Measurements from ENCODE around the gene FGFR2.

FGFR2 gene

DNA sequence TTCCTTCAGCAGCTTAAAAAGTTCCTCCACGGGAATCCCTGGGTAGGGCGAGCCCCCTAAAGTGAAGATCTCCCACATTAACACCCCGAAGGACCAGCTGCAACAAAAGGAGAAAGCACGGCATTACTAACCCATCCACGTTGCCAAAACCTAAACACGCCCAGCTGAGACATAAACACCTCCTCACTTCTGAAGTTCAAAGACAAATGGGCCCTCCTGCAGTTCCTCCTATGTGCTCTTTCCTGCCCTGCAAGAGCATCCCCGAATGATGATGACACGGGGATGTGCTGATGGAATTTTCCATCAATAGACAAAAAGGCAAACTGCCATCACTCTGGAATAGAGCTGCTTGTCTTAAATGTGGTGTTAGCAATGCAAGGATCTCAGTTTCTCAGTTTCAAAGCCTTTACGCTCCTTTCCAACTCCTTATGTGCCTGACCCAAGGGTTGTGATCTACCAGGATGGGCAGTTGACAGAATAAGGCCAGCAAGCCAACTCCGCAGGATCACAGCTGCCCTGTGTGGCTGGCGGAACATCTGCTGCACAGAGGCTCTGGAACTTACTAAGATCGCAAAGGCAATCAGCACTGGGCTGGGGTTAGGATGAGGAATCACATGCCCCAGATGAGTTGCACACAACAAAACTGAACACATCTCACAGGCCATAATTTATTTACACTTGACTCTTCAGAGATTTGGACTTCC, 112.7 kb downstream of the FGFR2 start:
- H3K4me3 ChIP-seq (ENCODE audit: low read length): no peak overlapping the region
- no peak for TF ChIP-seq EZH2phosphoT487 (IDR thresholded peaks at IDR 0.05; ENCODE audit: low read depth)
- TF ChIP-seq, protein P1, sequence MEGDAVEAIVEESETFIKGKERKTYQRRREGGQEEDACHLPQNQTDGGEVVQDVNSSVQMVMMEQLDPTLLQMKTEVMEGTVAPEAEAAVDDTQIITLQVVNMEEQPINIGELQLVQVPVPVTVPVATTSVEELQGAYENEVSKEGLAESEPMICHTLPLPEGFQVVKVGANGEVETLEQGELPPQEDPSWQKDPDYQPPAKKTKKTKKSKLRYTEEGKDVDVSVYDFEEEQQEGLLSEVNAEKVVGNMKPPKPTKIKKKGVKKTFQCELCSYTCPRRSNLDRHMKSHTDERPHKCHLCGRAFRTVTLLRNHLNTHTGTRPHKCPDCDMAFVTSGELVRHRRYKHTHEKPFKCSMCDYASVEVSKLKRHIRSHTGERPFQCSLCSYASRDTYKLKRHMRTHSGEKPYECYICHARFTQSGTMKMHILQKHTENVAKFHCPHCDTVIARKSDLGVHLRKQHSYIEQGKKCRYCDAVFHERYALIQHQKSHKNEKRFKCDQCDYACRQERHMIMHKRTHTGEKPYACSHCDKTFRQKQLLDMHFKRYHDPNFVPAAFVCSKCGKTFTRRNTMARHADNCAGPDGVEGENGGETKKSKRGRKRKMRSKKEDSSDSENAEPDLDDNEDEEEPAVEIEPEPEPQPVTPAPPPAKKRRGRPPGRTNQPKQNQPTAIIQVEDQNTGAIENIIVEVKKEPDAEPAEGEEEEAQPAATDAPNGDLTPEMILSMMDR (IDR thresholded peaks at IDR 0.05; ENCODE audit: low read depth, low read length): no peak
- H4K20me1 ChIP-seq (ENCODE audit: insufficient read depth, low read length): no peaks in the 10 kb centered on the region
- peaks cover 10% of the 10 kb centered on the region; the same call in 1 of the 2 replicates for H3K27me3 ChIP-seq (ENCODE audit: low read depth, low read length)
- no peaks in the 10 kb centered on the region for H3K79me2 ChIP-seq (ENCODE audit: low read length)
- peaks cover 8% of the 10 kb centered on the region for H3K4me1 ChIP-seq (ENCODE audit: low read length)
- H3K9me3 ChIP-seq (ENCODE audit: insufficient read depth, low read length): no peaks in the 10 kb centered on the region
- no peak overlapping the region for H3K4me2 ChIP-seq (ENCODE audit: low read length)
- H2AFZ ChIP-seq (ENCODE audit: low read depth, low read length): no peak overlapping the region
- H3K9ac ChIP-seq (ENCODE audit: low read length): no peak overlapping the region
- H3K36me3 ChIP-seq (replicated peaks; ENCODE audit: low read depth, low read length): no peaks in the 10 kb centered on the region
- no peak overlapping the region for H3K27ac ChIP-seq (ENCODE audit: low read length)

DNA sequence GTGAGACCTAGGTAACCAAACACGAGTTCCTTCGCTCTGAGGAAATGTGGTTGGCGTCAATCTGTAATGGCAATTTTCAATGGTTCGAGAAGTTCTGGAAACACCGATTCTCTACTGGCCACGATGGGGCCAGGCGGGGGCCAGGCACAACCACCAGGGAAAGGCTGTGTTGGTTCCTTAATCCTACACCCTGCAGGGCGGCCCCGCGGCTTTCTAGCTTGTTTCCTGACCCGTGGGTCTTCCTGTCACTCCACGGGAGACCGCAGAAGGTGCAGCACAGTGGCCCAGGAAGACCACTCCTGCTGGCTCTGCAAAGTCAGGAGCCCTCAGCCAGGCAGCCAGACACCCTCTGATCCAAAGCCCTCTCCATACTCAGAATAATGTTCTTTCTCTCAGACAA, 113.4 kb downstream of the FGFR2 start:
- Histone ChIP-seq H3K4me3 (ENCODE audit: low read length) (no peak overlapping the region), H3K9ac (ENCODE audit: low read length) (no peak overlapping the region), H3K27ac (ENCODE audit: low read length) (no peak overlapping the region), H3K27me3 (ENCODE audit: low read depth, low read length) (peaks cover 10% of the 10 kb centered on the region; the same call in 1 of the 2 replicates), H3K79me2 (ENCODE audit: low read length) (no peaks in the 10 kb centered on the region), H4K20me1 (ENCODE audit: insufficient read depth, low read length) (no peaks in the 10 kb centered on the region), H3K36me3 (replicated peaks; ENCODE audit: low read depth, low read length) (no peaks in the 10 kb centered on the region), H3K4me1 (ENCODE audit: low read length) (peaks cover 8% of the 10 kb centered on the region), H3K4me2 (ENCODE audit: low read length) (no peak overlapping the region), H2AFZ (ENCODE audit: low read depth, low read length) (no peak overlapping the region), H3K9me3 (ENCODE audit: insufficient read depth, low read length) (no peaks in the 10 kb centered on the region)
- no peak for TF ChIP-seq EZH2phosphoT487 (IDR thresholded peaks at IDR 0.05; ENCODE audit: low read depth)
- TF ChIP-seq, protein P1 (IDR thresholded peaks at IDR 0.05; ENCODE audit: low read depth, low read length): no peak

DNA sequence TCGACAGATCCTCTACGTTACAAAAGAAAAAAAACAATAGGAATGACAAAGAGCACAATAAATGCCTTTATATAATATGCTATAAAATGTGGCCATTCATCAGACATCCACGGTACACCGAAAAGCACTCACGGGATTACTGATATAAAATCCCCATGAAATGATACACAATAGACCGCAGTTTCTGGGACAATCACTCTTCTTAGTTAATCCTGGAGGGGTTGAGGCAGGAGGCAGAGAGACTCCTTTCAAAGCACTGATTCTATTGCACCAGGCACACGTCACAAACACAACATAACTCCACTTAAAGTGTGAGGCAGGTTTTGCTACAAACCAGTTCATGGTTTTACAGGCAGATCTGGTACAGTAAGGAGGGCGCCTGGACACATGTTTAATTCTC, 113.8 kb downstream of the FGFR2 start:
- no peak for TF ChIP-seq EZH2phosphoT487 (IDR thresholded peaks at IDR 0.05; ENCODE audit: low read depth)
- TF ChIP-seq, protein P1 (IDR thresholded peaks at IDR 0.05; ENCODE audit: low read depth, low read length): no peak
- Histone ChIP-seq H3K4me1 (ENCODE audit: low read length) (peaks cover 8% of the 10 kb centered on the region), H3K4me3 (ENCODE audit: low read length) (no peak overlapping the region), H3K36me3 (replicated peaks; ENCODE audit: low read depth, low read length) (no peaks in the 10 kb centered on the region), H3K27me3 (ENCODE audit: low read depth, low read length) (peaks cover 10% of the 10 kb centered on the region; the same call in 1 of the 2 replicates), H3K9ac (ENCODE audit: low read length) (no peak overlapping the region), H3K4me2 (ENCODE audit: low read length) (no peak overlapping the region), H4K20me1 (ENCODE audit: insufficient read depth, low read length) (no peaks in the 10 kb centered on the region), H3K27ac (ENCODE audit: low read length) (no peak overlapping the region), H3K9me3 (ENCODE audit: insufficient read depth, low read length) (no peaks in the 10 kb centered on the region), H3K79me2 (ENCODE audit: low read length) (no peaks in the 10 kb centered on the region), H2AFZ (ENCODE audit: low read depth, low read length) (no peak overlapping the region)

DNA sequence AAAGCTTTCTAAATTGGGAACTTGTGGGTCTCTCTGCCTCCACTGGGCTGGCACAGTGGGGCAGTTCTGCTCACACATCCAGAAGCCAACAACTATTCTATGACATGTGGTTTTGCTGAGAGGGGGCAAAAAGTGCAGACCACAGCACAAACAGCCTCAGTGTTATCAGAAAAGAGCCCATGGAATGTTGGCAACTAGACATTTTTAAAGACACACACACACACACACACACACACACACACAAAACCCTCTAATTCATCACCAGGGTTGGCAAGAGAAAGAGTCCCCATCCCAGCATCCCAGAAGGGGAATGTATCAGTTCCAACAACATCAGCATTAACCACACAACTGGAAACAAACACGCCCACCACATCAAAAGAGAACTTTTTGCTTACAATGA, 117.1 kb downstream of the FGFR2 start:
- Histone ChIP-seq H3K27ac (ENCODE audit: low read length) (no peak overlapping the region), H3K4me3 (ENCODE audit: low read length) (no peak overlapping the region), H2AFZ (ENCODE audit: low read depth, low read length) (no peak overlapping the region), H3K4me2 (ENCODE audit: low read length) (no peak overlapping the region), H3K79me2 (ENCODE audit: low read length) (no peaks in the 10 kb centered on the region), H3K9me3 (ENCODE audit: insufficient read depth, low read length) (no peaks in the 10 kb centered on the region), H3K27me3 (ENCODE audit: low read depth, low read length) (0 out of 2 replicates have a peak, but pooled peaks cover 4% of the 10 kb centered on the region), H3K4me1 (ENCODE audit: low read length) (peaks cover 8% of the 10 kb centered on the region), H3K9ac (ENCODE audit: low read length) (no peak overlapping the region), H3K36me3 (replicated peaks; ENCODE audit: low read depth, low read length) (no peaks in the 10 kb centered on the region), H4K20me1 (ENCODE audit: insufficient read depth, low read length) (no peaks in the 10 kb centered on the region)
- TF ChIP-seq, protein P1 (IDR thresholded peaks at IDR 0.05; ENCODE audit: low read depth, low read length): no peak
- no peak for TF ChIP-seq EZH2phosphoT487 (IDR thresholded peaks at IDR 0.05; ENCODE audit: low read depth)

Measured in OCI-LY3 (cell line).